D721Med (cell line): ENCODE measurements around the gene GNAT2.
A peak's percentile ranks its signal among the peaks of the same experiment; 100 is the strongest.

Experiments
- DNase-seq: peaks from one replicate; pipeline ENCODE4 v3.0.0; 2011; ENCODE audit warnings: low spot score; ENCODE audit not compliant: insufficient read length
- FAIRE-seq: peaks from 2 replicates; lab custom pipeline; 2011; peaks lifted over from hg19 to GRCh38; lab: Jason Lieb, UNC
- CTCF ChIP-seq: IDR thresholded peaks from 2 replicates; pipeline ENCODE4 v1.5.1; 2012; ENCODE audit warnings: mild to moderate bottlenecking, control low read depth; ENCODE audit not compliant: insufficient read depth; ENCODE audit errors: missing control alignments

GNAT2 gene

GRCh38 chr1:109630081-109630897 is 10.9 kb upstream of the GNAT2 start:
- TF ChIP-seq CTCF, result no peak
- DNase-seq (no peak), FAIRE-seq (no peak)

GRCh38 chr1:109629372-109630030 is 10.1 kb upstream of the GNAT2 start:
- DNase-seq (no peak), FAIRE-seq (no peak)
- no peak for TF ChIP-seq CTCF

- no peak for DNase-seq
- FAIRE-seq, result no peak
- TF ChIP-seq CTCF, result no peak
Measured at GRCh38 chr1:109628540-109629321, 9.3 kb upstream of the GNAT2 start.

GRCh38 chr1:109627692-109628399 is 8.4 kb upstream of the GNAT2 start:
- no peak for TF ChIP-seq CTCF
- DNase-seq, result peak; percentile 13
- FAIRE-seq, result no peak

- no peak for TF ChIP-seq CTCF
- no peak for FAIRE-seq
- DNase-seq, result no peak
Measured at GRCh38 chr1:109626682-109627408, 7.4 kb upstream of the GNAT2 start.
